Ishikawa (cell line): ENCODE measurements around the gene HNF1B.
A peak's percentile ranks its signal among the peaks of the same experiment; 100 is the strongest.

ENCODE experiments used
- CEBPB ChIP-seq: IDR thresholded peaks from 2 replicates; pipeline ENCODE4 v1.6.1; 2012
- CREB1 ChIP-seq: IDR thresholded peaks from 2 replicates; pipeline ENCODE4 v1.6.1; 2012; ENCODE audit warnings: low read depth
- EGR1 ChIP-seq: IDR thresholded peaks from 2 replicates; pipeline ENCODE4 v1.6.1; 2012
- EP300 ChIP-seq: IDR thresholded peaks from 2 replicates; pipeline ENCODE4 v1.6.1; 2012; ENCODE audit warnings: borderline replicate concordance
- FOXM1 ChIP-seq: IDR thresholded peaks from 2 replicates; pipeline ENCODE4 v1.6.1; 2012; ENCODE audit warnings: low read depth, borderline replicate concordance
- NFIC ChIP-seq: IDR thresholded peaks from 2 replicates; pipeline ENCODE4 v1.6.1; 2012
- RAD21 ChIP-seq: IDR thresholded peaks from 2 replicates; pipeline ENCODE4 v1.6.1; 2012; ENCODE audit warnings: low read depth
- TAF1 ChIP-seq: IDR thresholded peaks from 2 replicates; pipeline ENCODE4 v1.6.1; 2012; ENCODE audit warnings: low read depth, mild to moderate bottlenecking
- TCF12 ChIP-seq: IDR thresholded peaks from 2 replicates; pipeline ENCODE4 v1.6.1; 2012; ENCODE audit warnings: low read depth
- TEAD4 ChIP-seq: IDR thresholded peaks from 2 replicates; pipeline ENCODE4 v1.6.1; 2012
- YY1 ChIP-seq: IDR thresholded peaks from 2 replicates; pipeline ENCODE4 v1.6.1; 2012; ENCODE audit warnings: low read depth
- ZBTB7A ChIP-seq: IDR thresholded peaks from 2 replicates; pipeline ENCODE4 v1.6.1; 2012; ENCODE audit warnings: low read depth
- TF ChIP-seq, protein P1 (sequence below): IDR thresholded peaks from 2 replicates; pipeline ENCODE4 v1.6.1; 2012; ENCODE audit warnings: low read depth, mild to moderate bottlenecking
- TF ChIP-seq, protein P2 (sequence below): IDR thresholded peaks from 2 replicates; pipeline ENCODE4 v1.6.1; 2012
- TF ChIP-seq, protein P3 (sequence below): IDR thresholded peaks from 2 replicates; pipeline ENCODE4 v1.6.1; 2012

Gene HNF1B

DNA sequence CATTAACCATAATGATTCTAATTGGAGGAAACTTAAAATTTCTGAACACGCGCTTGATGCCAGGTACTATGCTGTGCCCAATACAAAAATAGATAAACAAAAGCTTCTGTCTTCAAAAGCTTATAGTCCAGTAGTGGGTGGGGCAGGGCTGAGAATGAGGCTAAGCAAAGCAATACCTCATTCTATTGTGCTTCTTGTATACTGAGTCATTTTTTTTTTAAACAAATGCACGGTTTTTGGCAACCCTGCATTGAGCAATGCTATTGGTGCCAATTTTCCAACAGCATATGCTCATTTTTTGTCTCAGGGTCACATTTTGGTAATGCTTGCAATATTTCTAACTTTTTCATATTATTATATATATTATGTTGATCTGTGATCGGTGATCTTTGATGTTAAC, 34.7 kb upstream of the HNF1B start:
- TF ChIP-seq TCF12 (no peak), YY1 (no peak), EP300 (no peak), NFIC (no peak), RAD21 (no peak), TAF1 (no peak), CEBPB (no peak), TEAD4 (no peak), FOXM1 (no peak), EGR1 (no peak), ZBTB7A (no peak)
- TF ChIP-seq, protein P1, sequence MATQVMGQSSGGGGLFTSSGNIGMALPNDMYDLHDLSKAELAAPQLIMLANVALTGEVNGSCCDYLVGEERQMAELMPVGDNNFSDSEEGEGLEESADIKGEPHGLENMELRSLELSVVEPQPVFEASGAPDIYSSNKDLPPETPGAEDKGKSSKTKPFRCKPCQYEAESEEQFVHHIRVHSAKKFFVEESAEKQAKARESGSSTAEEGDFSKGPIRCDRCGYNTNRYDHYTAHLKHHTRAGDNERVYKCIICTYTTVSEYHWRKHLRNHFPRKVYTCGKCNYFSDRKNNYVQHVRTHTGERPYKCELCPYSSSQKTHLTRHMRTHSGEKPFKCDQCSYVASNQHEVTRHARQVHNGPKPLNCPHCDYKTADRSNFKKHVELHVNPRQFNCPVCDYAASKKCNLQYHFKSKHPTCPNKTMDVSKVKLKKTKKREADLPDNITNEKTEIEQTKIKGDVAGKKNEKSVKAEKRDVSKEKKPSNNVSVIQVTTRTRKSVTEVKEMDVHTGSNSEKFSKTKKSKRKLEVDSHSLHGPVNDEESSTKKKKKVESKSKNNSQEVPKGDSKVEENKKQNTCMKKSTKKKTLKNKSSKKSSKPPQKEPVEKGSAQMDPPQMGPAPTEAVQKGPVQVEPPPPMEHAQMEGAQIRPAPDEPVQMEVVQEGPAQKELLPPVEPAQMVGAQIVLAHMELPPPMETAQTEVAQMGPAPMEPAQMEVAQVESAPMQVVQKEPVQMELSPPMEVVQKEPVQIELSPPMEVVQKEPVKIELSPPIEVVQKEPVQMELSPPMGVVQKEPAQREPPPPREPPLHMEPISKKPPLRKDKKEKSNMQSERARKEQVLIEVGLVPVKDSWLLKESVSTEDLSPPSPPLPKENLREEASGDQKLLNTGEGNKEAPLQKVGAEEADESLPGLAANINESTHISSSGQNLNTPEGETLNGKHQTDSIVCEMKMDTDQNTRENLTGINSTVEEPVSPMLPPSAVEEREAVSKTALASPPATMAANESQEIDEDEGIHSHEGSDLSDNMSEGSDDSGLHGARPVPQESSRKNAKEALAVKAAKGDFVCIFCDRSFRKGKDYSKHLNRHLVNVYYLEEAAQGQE = no peak
- TF ChIP-seq, protein P2, sequence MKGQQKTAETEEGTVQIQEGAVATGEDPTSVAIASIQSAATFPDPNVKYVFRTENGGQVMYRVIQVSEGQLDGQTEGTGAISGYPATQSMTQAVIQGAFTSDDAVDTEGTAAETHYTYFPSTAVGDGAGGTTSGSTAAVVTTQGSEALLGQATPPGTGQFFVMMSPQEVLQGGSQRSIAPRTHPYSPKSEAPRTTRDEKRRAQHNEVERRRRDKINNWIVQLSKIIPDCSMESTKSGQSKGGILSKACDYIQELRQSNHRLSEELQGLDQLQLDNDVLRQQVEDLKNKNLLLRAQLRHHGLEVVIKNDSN = no peak

DNA sequence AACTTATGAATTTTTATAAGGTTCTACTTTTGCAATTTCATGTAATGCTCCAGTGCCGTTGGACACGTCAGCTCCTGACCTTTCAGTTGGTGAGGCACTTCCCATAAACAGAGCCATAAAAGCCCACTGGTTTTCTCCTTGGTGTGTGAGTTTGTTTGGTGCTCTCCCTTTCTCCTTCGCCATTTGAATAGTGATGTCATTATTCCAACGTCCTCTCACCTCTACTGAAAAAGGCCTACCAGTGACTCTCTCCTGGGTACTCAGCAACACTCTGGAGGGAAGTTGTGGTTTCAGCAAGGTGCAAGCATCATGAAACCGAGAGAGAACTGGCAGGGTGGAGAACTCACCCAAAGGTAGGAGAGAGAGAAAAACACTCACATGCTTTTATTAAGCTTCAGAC, 29.6 kb upstream of the HNF1B start:
- TF ChIP-seq CEBPB (no peak), ZBTB7A (no peak), EP300 (no peak), TAF1 (no peak), TCF12 (no peak), EGR1 (no peak), TEAD4 (no peak), FOXM1 (no peak), NFIC (no peak), CREB1 (no peak)
- TF ChIP-seq, protein P3, sequence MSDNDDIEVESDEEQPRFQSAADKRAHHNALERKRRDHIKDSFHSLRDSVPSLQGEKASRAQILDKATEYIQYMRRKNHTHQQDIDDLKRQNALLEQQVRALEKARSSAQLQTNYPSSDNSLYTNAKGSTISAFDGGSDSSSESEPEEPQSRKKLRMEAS = no peak
- TF ChIP-seq, protein P1 = no peak
- TF ChIP-seq, protein P2 = no peak

DNA sequence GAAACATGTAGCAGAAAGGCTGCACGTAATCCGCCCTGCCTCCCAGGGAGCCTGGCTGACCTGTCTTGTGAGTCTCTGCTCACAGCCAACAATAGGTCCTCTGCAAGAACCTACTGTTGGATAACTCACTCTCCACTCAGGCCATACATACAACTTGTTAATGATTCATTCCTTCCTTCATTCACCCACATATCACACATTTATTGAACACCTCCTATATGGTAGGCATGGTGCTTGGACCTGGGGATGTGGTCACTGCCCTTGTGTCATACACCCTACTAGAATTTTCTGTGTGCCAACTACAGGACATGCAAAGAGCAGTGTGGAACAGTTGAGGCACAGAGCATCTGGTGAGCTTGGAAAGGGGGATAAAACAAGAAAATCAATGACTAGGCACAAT, 28.1 kb upstream of the HNF1B start:
- TF ChIP-seq EGR1 (no peak), TEAD4 (no peak), YY1 (no peak), CREB1 (no peak), RAD21 (no peak), ZBTB7A (no peak), EP300 (no peak), TAF1 (no peak), FOXM1 (no peak), TCF12 (no peak), NFIC (no peak), CEBPB (no peak)
- TF ChIP-seq, protein P1 = no peak
- TF ChIP-seq, protein P2 = no peak
- TF ChIP-seq, protein P3 = no peak

DNA sequence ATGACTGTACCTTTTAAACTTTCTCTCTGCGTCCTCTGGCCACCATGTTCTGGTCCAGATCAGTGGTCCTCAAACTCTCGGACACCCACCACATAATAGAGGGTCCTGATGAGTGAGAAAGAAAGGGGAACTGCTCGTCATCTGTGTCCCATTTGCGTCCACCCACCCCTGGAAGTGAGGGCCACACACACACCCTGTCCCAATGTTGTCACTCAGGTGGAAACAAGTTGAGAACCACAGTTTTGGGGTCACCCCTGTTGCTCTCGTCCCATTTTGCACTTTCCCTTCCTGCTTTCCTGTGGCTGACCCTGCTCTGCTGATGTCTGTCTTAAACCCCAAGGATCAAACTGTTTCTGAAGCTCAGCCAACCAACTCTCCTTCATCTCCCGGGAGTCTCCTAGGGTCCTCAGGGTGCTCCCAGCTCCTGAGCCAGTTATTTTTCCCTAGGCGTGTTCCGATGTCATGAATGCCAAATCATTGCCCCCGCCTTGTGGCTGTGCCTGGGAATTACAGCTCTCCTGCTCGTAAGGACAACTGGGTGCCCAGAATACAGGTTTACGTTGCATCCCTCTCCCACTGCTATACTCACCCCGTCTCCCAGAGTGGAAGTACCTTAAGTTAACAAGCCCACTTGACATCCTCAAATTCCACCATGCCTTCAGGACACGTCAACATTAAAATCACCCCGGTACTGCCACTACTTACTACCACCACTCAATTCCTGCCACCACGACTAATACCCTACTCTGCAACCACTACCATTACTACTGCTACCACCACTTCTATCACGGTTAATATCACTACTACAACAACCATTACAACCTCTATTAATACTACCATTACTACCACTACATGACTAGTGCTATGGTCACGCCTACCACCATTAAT, 26.0 kb upstream of the HNF1B start:
- TF ChIP-seq FOXM1 (no peak), EP300 (no peak), CEBPB (no peak), NFIC (no peak), TCF12 (no peak), RAD21 (peak; percentile 85), EGR1 (no peak)
- TF ChIP-seq, protein P1 = no peak
